HCT116 (cell line): ENCODE data around the gene MAP4K4. TPM values are rescaled to one million over a fixed set of nuclear protein-coding genes. Genes with fewer than 3 reads are reported as not detected.

Experiments used
- ATAC-seq: fragments of 200-7000 bp; cut with Tn5 transposase; 2 replicates; pipeline ENCODE4 v1.9.1; 2020; ENCODE audit warnings: mild to moderate bottlenecking, moderate library complexity
- BruUV-seq: library from RNA; stranded (reverse); fragments of 400-500 nt; replicated peaks from 2 replicates; lab custom pipeline; 2021; lab: Mats Ljungman, UMichigan
- CTCF ChIA-PET: fragments of 300-600 bp; sonication (Branson Sonifier 250); formaldehyde crosslinking; loops from one replicate; lab custom pipeline; 2021; ENCODE audit warnings: antibody characterized with exemption; lab: Charles Lee
- POLR2A ChIA-PET: fragments of 300-600, 350-600 bp; sonication (Branson Sonifier 250); formaldehyde crosslinking; loops from one replicate; lab custom pipeline; 2021; ENCODE audit warnings: antibody characterized with exemption; lab: Charles Lee
- RAD21 ChIA-PET, 2 experiments: fragments of 300-600 bp; sonication (Branson Sonifier 250); formaldehyde crosslinking; loops; one replicate each; lab custom pipeline; 2023; ENCODE audit warnings: low total read pairs in 2 of 2; ENCODE audit not compliant: uncharacterized antibody in 2 of 2, unreplicated experiment in 2 of 2, low non-redundant PET in 1 of 2; lab: Charles Lee
- DNase-seq: peaks from one replicate; pipeline ENCODE4 v3.0.0-alpha.2; 2010; ENCODE audit warnings: low read depth, low spot score
- H2AFZ ChIP-seq: fragments of 200-600 bp; shearing (Covaris generic), sonication (generic); 2 replicates; pipeline ENCODE4 v1.6.1; 2017; ENCODE audit warnings: low read depth, mixed run types, mixed read lengths, antibody characterized with exemption, low read length; ENCODE audit not compliant: poor library complexity, severe bottlenecking
- H3K27ac ChIP-seq: 2 replicates; pipeline ENCODE4 v1.5.1; 2012; ENCODE audit warnings: low read depth, low read length
- H3K27me3 ChIP-seq: fragments of 200-600 bp; sonication (generic); 2 replicates; pipeline ENCODE4 v1.6.1; 2016; ENCODE audit warnings: mixed run types, low read length, mixed read lengths; ENCODE audit not compliant: insufficient read depth
- H3K36me3 ChIP-seq, 2 experiments: fragments of 200-500 bp in 1 of 2; fragments of 200-600 bp in 1 of 2; sonication (Bioruptor generic) in 1 of 2; sonication (generic) in 1 of 2; 2 replicates each; pipeline versions ENCODE4 v1.5.1 to v1.6.1; 2014 to 2016; ENCODE audit warnings: low read length in 2 of 2, inconsistent platforms in 1 of 2, mixed read lengths in 1 of 2, mixed run types in 1 of 2; ENCODE audit not compliant: insufficient read depth in 2 of 2, control insufficient read depth in 1 of 2
- H3K4me1 ChIP-seq, 2 experiments: fragments of 200-600 bp in 1 of 2; sonication (generic) in 1 of 2; 2 replicates each; pipeline versions ENCODE4 v1.5.1 to v1.6.1; 2012 to 2017; ENCODE audit warnings: low read length in 2 of 2, inconsistent platforms in 1 of 2, mild to moderate bottlenecking in 1 of 2, mixed read lengths in 1 of 2, mixed run types in 1 of 2, moderate library complexity in 1 of 2; ENCODE audit not compliant: insufficient read depth in 2 of 2, control insufficient read depth in 1 of 2
- H3K4me2 ChIP-seq: fragments of 200-600 bp; sonication (generic); 2 replicates; pipeline ENCODE4 v1.6.1; 2017; ENCODE audit warnings: mixed run types, low read length, mixed read lengths
- H3K4me3 ChIP-seq, 2 experiments: fragments of 200-600 bp in 1 of 2; sonication (generic) in 1 of 2; replicated peaks in 1 of 2; 2 replicates each; pipeline ENCODE4 v1.5.1; 2011 to 2016; ENCODE audit warnings: low read length in 2 of 2, control low read depth in 1 of 2, low read depth in 1 of 2, mild to moderate bottlenecking in 1 of 2, mixed read lengths in 1 of 2, mixed run types in 1 of 2
- H3K79me2 ChIP-seq: fragments of 200-600 bp; sonication (generic); 2 replicates; pipeline ENCODE4 v1.6.1; 2017; ENCODE audit warnings: mild to moderate bottlenecking, mixed run types, low read length, moderate library complexity, mixed read lengths; ENCODE audit not compliant: insufficient read depth
- H3K9ac ChIP-seq: fragments of 200-600 bp; sonication (generic); 2 replicates; pipeline ENCODE4 v1.6.1; 2016; ENCODE audit warnings: low read length, mixed read lengths
- H3K9me2 ChIP-seq: fragments of 200-600 bp; sonication (generic), shearing (Covaris generic); 2 replicates; pipeline ENCODE4 v1.6.1; 2017; ENCODE audit warnings: mixed run types, mild to moderate bottlenecking, moderate library complexity; ENCODE audit not compliant: insufficient read depth
- H3K9me3 ChIP-seq, 2 experiments: fragments of 200-500 bp in 1 of 2; fragments of 200-600 bp in 1 of 2; sonication (Bioruptor generic) in 1 of 2; sonication (generic) in 1 of 2; 2 replicates each; pipeline ENCODE4 v1.6.1; 2014 to 2017; ENCODE audit warnings: low read length in 2 of 2, mixed read lengths in 2 of 2, inconsistent platforms in 1 of 2, low read depth in 1 of 2, mild to moderate bottlenecking in 1 of 2, mixed run types in 1 of 2, moderate library complexity in 1 of 2; ENCODE audit not compliant: control insufficient read depth in 1 of 2, insufficient read depth in 1 of 2
- H4K20me1 ChIP-seq: fragments of 200-600 bp; sonication (generic), shearing (Covaris generic); 2 replicates; pipeline ENCODE4 v1.6.1; 2017; ENCODE audit warnings: mixed run types, mild to moderate bottlenecking, moderate library complexity; ENCODE audit not compliant: insufficient read depth
- ELF1 ChIP-seq: IDR thresholded peaks from 2 replicates; pipeline ENCODE4 v1.6.1; 2012; ENCODE audit warnings: low read depth, borderline replicate concordance
- EZH2 ChIP-seq: fragments of 200-600 bp; sonication (generic); IDR thresholded peaks from 2 replicates; pipeline ENCODE4 v1.6.1; 2017; ENCODE audit warnings: antibody characterized with exemption, mixed run types
- FOSL1 ChIP-seq: IDR thresholded peaks from 2 replicates; pipeline ENCODE4 v1.6.1; 2012; ENCODE audit warnings: low read depth
- MAX ChIP-seq: IDR thresholded peaks from 2 replicates; pipeline ENCODE4 v1.6.1; 2012
- POLR2A ChIP-seq: IDR thresholded peaks from 2 replicates; pipeline ENCODE4 v1.7.0; 2011; ENCODE audit warnings: borderline replicate concordance; ENCODE audit not compliant: insufficient read depth, insufficient read length; ENCODE audit errors: extremely low read depth
- SIN3A ChIP-seq: IDR thresholded peaks from 2 replicates; pipeline ENCODE4 v1.6.1; 2012; ENCODE audit warnings: low read depth
- SP1 ChIP-seq: IDR thresholded peaks from 2 replicates; pipeline ENCODE4 v1.6.1; 2012; ENCODE audit warnings: low read depth
- YY1 ChIP-seq: IDR thresholded peaks from 2 replicates; pipeline ENCODE4 v1.6.1; 2011; ENCODE audit warnings: low read length, low read depth, moderate library complexity, mild to moderate bottlenecking; ENCODE audit not compliant: insufficient replicate concordance; ENCODE audit errors: extremely low read depth
- ZFX ChIP-seq: fragments of 450-650 bp; IDR thresholded peaks from 2 replicates; pipeline ENCODE4 v1.6.1; 2017
- ZNF274 ChIP-seq: fragments of 200-500 bp; sonication (Bioruptor generic); IDR thresholded peaks from 2 replicates; pipeline ENCODE4 v1.6.1; 2014; ENCODE audit warnings: mild to moderate bottlenecking, low read depth, low read length, inconsistent platforms
- intact Hi-C: fragments of 100-400 bp; cut with micrococcal nuclease; formaldehyde crosslinking; loops from 2 replicates; pipeline ENCODE4 v1.10.0; 2022
- total RNA-seq: library from RNA; stranded (reverse); gene quantifications from one replicate; pipeline ENCODE4 v1.2.1, GENCODE V29; 2021; ENCODE audit not compliant: unreplicated experiment
- TF ChIP-seq, protein P1 (sequence below): IDR thresholded peaks from 2 replicates; pipeline ENCODE4 v1.6.1; 2012; ENCODE audit warnings: low read depth

MAP4K4 gene
- total RNA-seq, 1 experiment from 2014 or later, result 62.3 TPM

- H2AFZ ChIP-seq, result no peak overlapping the region
- no peaks in the 10 kb centered on the region for H3K27me3 ChIP-seq
- no peaks in the 10 kb centered on the region for H3K79me2 ChIP-seq
- H3K9me3 ChIP-seq, result no peaks in the 10 kb centered on the region
- H3K27ac ChIP-seq, result no peak overlapping the region
- no peak for ATAC-seq
- H3K9ac ChIP-seq, result no peak overlapping the region
- 0 out of 4 replicates have a peak, but pooled peaks cover 5 to 8% of the 10 kb centered on the region in 2 experiments for H3K36me3 ChIP-seq
- no peaks in the 10 kb centered on the region for H3K9me2 ChIP-seq
- BruUV-seq, result no TSS peak
- intact Hi-C loops, result no loop called here
- peaks cover 0 to 14% of the 10 kb centered on the region in 2 experiments; a peak in 1 of 4 replicates for H3K4me1 ChIP-seq
- ChIA-PET POLR2A (no interaction called here), CTCF (interaction anchor here (0.7 to 2.3 kb wide), 3 partner anchors 311 to 487 kb away, joined by 3 to 9 read pairs (median 6); no protein-coding TSS in a partner anchor), RAD21 (no interaction called here)
- H3K4me3 ChIP-seq, result no peak overlapping the region
- H3K4me2 ChIP-seq, result no peak overlapping the region
- DNase-seq, result no peak
- TF ChIP-seq FOSL1 (no peak), EZH2 (no peak), YY1 (no peak), POLR2A (no peak), SIN3A (no peak)
- no peaks in the 10 kb centered on the region for H4K20me1 ChIP-seq
Measured at GRCh38 chr2:101829429-101829828, 131.9 kb downstream of the MAP4K4 start.

DNA sequence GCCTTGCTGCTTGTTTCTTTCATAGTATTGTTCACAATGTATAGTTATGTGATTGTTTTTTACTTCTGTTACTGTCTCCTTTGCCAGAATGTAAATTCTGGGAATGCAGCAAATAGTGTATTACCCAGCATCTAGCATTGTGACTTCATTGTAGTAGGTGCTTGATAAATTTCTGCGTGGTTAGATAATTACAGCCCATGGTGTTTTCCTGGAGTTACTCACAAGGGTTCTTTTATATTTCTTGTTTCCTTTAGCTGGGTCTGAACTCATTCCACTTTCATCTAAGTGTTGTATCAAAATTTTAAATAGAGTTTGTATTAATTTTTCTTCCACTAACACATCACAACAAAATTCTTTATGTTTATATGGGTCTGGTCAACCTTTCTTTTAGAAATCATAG, 132.6 kb downstream of the MAP4K4 start:
- ChIA-PET POLR2A (no interaction called here), RAD21 (no interaction called here), CTCF (interaction anchor here (1.8 to 3.3 kb wide), 5 partner anchors 60 to 488 kb away, joined by 5 to 24 read pairs (median 9); no protein-coding TSS in a partner anchor)
- no peak for DNase-seq
- H3K4me1 ChIP-seq, result peaks cover 0 to 14% of the 10 kb centered on the region in 2 experiments; a peak in 1 of 4 replicates
- no peak overlapping the region for H3K4me2 ChIP-seq
- no peak overlapping the region for H2AFZ ChIP-seq
- intact Hi-C loops, result loop anchor here (2.0 to 5.0 kb wide), 3 partner anchors 58 to 487 kb away; partner anchors contain the start of gene MAP4K4
- H3K36me3 ChIP-seq, result 0 out of 4 replicates have a peak, but pooled peaks cover 5 to 8% of the 10 kb centered on the region in 2 experiments
- no peak for ATAC-seq
- H4K20me1 ChIP-seq, result no peaks in the 10 kb centered on the region
- no peak overlapping the region for H3K9ac ChIP-seq
- no peaks in the 10 kb centered on the region for H3K9me3 ChIP-seq
- TF ChIP-seq SP1 (no peak), ZNF274 (no peak), MAX (no peak), SIN3A (no peak), YY1 (no peak), POLR2A (no peak), ZFX (no peak), ELF1 (no peak)
- TF ChIP-seq, protein P1, sequence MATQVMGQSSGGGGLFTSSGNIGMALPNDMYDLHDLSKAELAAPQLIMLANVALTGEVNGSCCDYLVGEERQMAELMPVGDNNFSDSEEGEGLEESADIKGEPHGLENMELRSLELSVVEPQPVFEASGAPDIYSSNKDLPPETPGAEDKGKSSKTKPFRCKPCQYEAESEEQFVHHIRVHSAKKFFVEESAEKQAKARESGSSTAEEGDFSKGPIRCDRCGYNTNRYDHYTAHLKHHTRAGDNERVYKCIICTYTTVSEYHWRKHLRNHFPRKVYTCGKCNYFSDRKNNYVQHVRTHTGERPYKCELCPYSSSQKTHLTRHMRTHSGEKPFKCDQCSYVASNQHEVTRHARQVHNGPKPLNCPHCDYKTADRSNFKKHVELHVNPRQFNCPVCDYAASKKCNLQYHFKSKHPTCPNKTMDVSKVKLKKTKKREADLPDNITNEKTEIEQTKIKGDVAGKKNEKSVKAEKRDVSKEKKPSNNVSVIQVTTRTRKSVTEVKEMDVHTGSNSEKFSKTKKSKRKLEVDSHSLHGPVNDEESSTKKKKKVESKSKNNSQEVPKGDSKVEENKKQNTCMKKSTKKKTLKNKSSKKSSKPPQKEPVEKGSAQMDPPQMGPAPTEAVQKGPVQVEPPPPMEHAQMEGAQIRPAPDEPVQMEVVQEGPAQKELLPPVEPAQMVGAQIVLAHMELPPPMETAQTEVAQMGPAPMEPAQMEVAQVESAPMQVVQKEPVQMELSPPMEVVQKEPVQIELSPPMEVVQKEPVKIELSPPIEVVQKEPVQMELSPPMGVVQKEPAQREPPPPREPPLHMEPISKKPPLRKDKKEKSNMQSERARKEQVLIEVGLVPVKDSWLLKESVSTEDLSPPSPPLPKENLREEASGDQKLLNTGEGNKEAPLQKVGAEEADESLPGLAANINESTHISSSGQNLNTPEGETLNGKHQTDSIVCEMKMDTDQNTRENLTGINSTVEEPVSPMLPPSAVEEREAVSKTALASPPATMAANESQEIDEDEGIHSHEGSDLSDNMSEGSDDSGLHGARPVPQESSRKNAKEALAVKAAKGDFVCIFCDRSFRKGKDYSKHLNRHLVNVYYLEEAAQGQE, result no peak
- no peaks in the 10 kb centered on the region for H3K9me2 ChIP-seq
- H3K79me2 ChIP-seq, result no peaks in the 10 kb centered on the region
- H3K27ac ChIP-seq, result no peak overlapping the region
- H3K27me3 ChIP-seq, result no peaks in the 10 kb centered on the region
- no peak overlapping the region for H3K4me3 ChIP-seq
- no TSS peak for BruUV-seq
